IMR-90 (cell line): ENCODE data around the gene C1QL4. TPM values are rescaled to one million over a fixed set of nuclear protein-coding genes. Genes with fewer than 3 reads are reported as not detected.
A peak's percentile ranks its signal among the peaks of the same experiment; 100 is the strongest.

Experiments used
- ATAC-seq: fragments of 200-7000 bp; cut with Tn5 transposase; 2 replicates; pipeline ENCODE4 v1.9.1; 2020; ENCODE audit warnings: low read depth, mild to moderate bottlenecking, moderate library complexity
- BruUV-seq: library from RNA; stranded (reverse); fragments of 400-500 nt; replicated peaks from 2 replicates; lab custom pipeline; 2021; lab: Mats Ljungman, UMichigan
- CTCF ChIA-PET: fragments of 300-600 bp; formaldehyde crosslinking; extraction: SDS; loops from one replicate; lab custom pipeline; 2021; ENCODE audit warnings: antibody characterized with exemption; lab: Yijun Ruan, JAX
- POLR2A ChIA-PET: fragments of 300-600 bp; sonication (Branson Sonifier 250); formaldehyde crosslinking; loops from one replicate; lab custom pipeline; 2022; ENCODE audit warnings: antibody characterized with exemption; ENCODE audit not compliant: unreplicated experiment; lab: Charles Lee
- DNase-seq: peaks from one replicate; pipeline ENCODE4 v3.0.0; 2013
- H2AFZ ChIP-seq: replicated peaks from 2 replicates; pipeline ENCODE3; 2013; ENCODE audit warnings: low read length, mild to moderate bottlenecking; ENCODE audit not compliant: poor library complexity
- H2AK5ac ChIP-seq: 2 replicates; pipeline ENCODE4 v1.6.1; 2013; ENCODE audit warnings: low read depth, low read length, inconsistent platforms
- H2AK9ac ChIP-seq: replicated peaks from 2 replicates; pipeline ENCODE3; 2013; ENCODE audit warnings: mild to moderate bottlenecking, low read depth, low read length, moderate library complexity; ENCODE audit not compliant: poor library complexity
- H2BK120ac ChIP-seq: 2 replicates; pipeline ENCODE4 v1.6.1; 2013; ENCODE audit warnings: low read depth, low read length, inconsistent platforms
- H2BK15ac ChIP-seq: 3 replicates; pipeline ENCODE4 v1.6.1; 2013; ENCODE audit warnings: low read depth, low read length, inconsistent platforms
- H2BK20ac ChIP-seq: 2 replicates; pipeline ENCODE4 v1.6.1; 2013; ENCODE audit warnings: low read depth, mild to moderate bottlenecking, inconsistent platforms, low read length, moderate library complexity
- H2BK5ac ChIP-seq: 2 replicates; pipeline ENCODE4 v1.6.1; 2013; ENCODE audit warnings: mild to moderate bottlenecking, low read depth, low read length, inconsistent platforms; ENCODE audit not compliant: poor library complexity, severe bottlenecking
- H3K14ac ChIP-seq: replicated peaks from 2 replicates; pipeline ENCODE4 v1.6.1; 2013; ENCODE audit warnings: low read depth, low read length, inconsistent platforms
- H3K18ac ChIP-seq: 2 replicates; pipeline ENCODE4 v1.6.1; 2013; ENCODE audit warnings: low read depth, low read length, control low read depth
- H3K23ac ChIP-seq: 2 replicates; pipeline ENCODE4 v1.6.1; 2013; ENCODE audit warnings: low read depth, low read length, inconsistent platforms
- H3K27ac ChIP-seq: 2 replicates; pipeline ENCODE4 v1.5.1; 2013; ENCODE audit warnings: mild to moderate bottlenecking, control low read depth, low read length; ENCODE audit not compliant: insufficient read depth
- H3K27me3 ChIP-seq: 2 replicates; pipeline ENCODE4 v1.6.1; 2013; ENCODE audit warnings: low read length; ENCODE audit not compliant: control insufficient read depth, insufficient read depth
- H3K36me3 ChIP-seq: 2 replicates; pipeline ENCODE4 v1.6.1; 2013; ENCODE audit warnings: low read length, mixed read lengths; ENCODE audit not compliant: control insufficient read depth, insufficient read depth
- H3K4ac ChIP-seq: 2 replicates; pipeline ENCODE4 v1.6.1; 2013; ENCODE audit warnings: low read depth, low read length, inconsistent platforms
- H3K4me1 ChIP-seq: 2 replicates; pipeline ENCODE4 v1.6.1; 2013; ENCODE audit warnings: low read length, mixed read lengths; ENCODE audit not compliant: control insufficient read depth, insufficient read depth
- H3K4me2 ChIP-seq: 2 replicates; pipeline ENCODE4 v1.6.1; 2013; ENCODE audit warnings: low read depth, mild to moderate bottlenecking, control low read depth, low read length, moderate library complexity
- H3K4me3 ChIP-seq: 2 replicates; pipeline ENCODE4 v1.5.1; 2013; ENCODE audit warnings: low read depth, mild to moderate bottlenecking, control low read depth, low read length, moderate library complexity; ENCODE audit not compliant: insufficient read depth
- H3K56ac ChIP-seq: 2 replicates; pipeline ENCODE4 v1.6.1; 2013; ENCODE audit warnings: low read length, inconsistent platforms; ENCODE audit not compliant: insufficient read depth; ENCODE audit errors: extremely low read depth
- H3K79me1 ChIP-seq, 2 experiments: 2 replicates each; pipeline ENCODE4 v1.6.1; 2013; ENCODE audit warnings: low read length in 2 of 2, inconsistent platforms in 1 of 2, low read depth in 1 of 2
- H3K9ac ChIP-seq: 2 replicates; pipeline ENCODE4 v1.6.1; 2013; ENCODE audit warnings: low read depth, low read length, control low read depth
- H3K9me1 ChIP-seq: 2 replicates; pipeline ENCODE4 v1.6.1; 2013; ENCODE audit warnings: low read length, inconsistent platforms; ENCODE audit not compliant: insufficient read depth
- H3K9me3 ChIP-seq: 2 replicates; pipeline ENCODE4 v1.6.1; 2013; ENCODE audit warnings: low read length; ENCODE audit not compliant: control insufficient read depth, insufficient read depth
- H4K20me1 ChIP-seq: 2 replicates; pipeline ENCODE4 v1.6.1; 2013; ENCODE audit warnings: low read length, inconsistent platforms; ENCODE audit not compliant: insufficient read depth
- H4K5ac ChIP-seq: 2 replicates; pipeline ENCODE4 v1.6.1; 2013; ENCODE audit warnings: mild to moderate bottlenecking, low read depth, low read length, control low read depth
- H4K8ac ChIP-seq, 2 experiments: 2 replicates each; pipeline ENCODE4 v1.6.1; 2013; ENCODE audit warnings: low read depth in 2 of 2, low read length in 2 of 2, control low read depth in 1 of 2, inconsistent platforms in 1 of 2
- H4K91ac ChIP-seq: 2 replicates; pipeline ENCODE4 v1.6.1; 2013; ENCODE audit warnings: low read depth, low read length, inconsistent platforms; ENCODE audit not compliant: insufficient read depth
- BHLHE40 ChIP-seq: fragments of 150-350 bp; IDR thresholded peaks from 2 replicates; pipeline ENCODE4 v1.6.1; 2016; ENCODE audit warnings: mild to moderate bottlenecking, low read depth, low read length
- CEBPB ChIP-seq: IDR thresholded peaks from 2 replicates; pipeline ENCODE4 v1.6.1; 2012; ENCODE audit warnings: low read depth, low read length, improper control_type of control experiment
- CTCF ChIP-seq: conservative IDR thresholded peaks from 2 replicates; pipeline ENCODE4 v1.5.1; 2012; ENCODE audit warnings: mild to moderate bottlenecking, low read depth, low read length, improper control_type of control experiment
- ELK1 ChIP-seq: fragments of 150-350 bp; IDR thresholded peaks from 2 replicates; pipeline ENCODE4 v1.6.1; 2016; ENCODE audit warnings: low read depth, mild to moderate bottlenecking, low read length, moderate library complexity, borderline replicate concordance
- MAFK ChIP-seq: IDR thresholded peaks from 2 replicates; pipeline ENCODE4 v1.6.1; 2012; ENCODE audit warnings: low read depth, low read length, improper control_type of control experiment
- MAZ ChIP-seq: IDR thresholded peaks from 2 replicates; pipeline ENCODE4 v1.6.1; 2012; ENCODE audit warnings: low read depth, mild to moderate bottlenecking, low read length, improper control_type of control experiment, moderate library complexity, borderline replicate concordance
- MXI1 ChIP-seq: IDR thresholded peaks from 2 replicates; pipeline ENCODE4 v1.6.1; 2012; ENCODE audit warnings: low read depth, mild to moderate bottlenecking, low read length, moderate library complexity, borderline replicate concordance
- NFE2L2 ChIP-seq: fragments of 150-350 bp; IDR thresholded peaks from 2 replicates; pipeline ENCODE4 v1.6.1; 2016; ENCODE audit warnings: low read depth, mild to moderate bottlenecking, low read length
- POLR2A ChIP-seq: IDR thresholded peaks from 2 replicates; pipeline ENCODE4 v1.6.1; 2012; ENCODE audit warnings: mild to moderate bottlenecking, low read depth, low read length
- RAD21 ChIP-seq: IDR thresholded peaks from 2 replicates; pipeline ENCODE4 v1.6.1; 2012; ENCODE audit warnings: low read length, improper control_type of control experiment
- RCOR1 ChIP-seq: IDR thresholded peaks from 2 replicates; pipeline ENCODE4 v1.6.1; 2012; ENCODE audit warnings: mild to moderate bottlenecking, low read length, improper control_type of control experiment; ENCODE audit not compliant: insufficient replicate concordance
- SMC3 ChIP-seq: fragments of 150-350 bp; IDR thresholded peaks from 2 replicates; pipeline ENCODE4 v1.6.1; 2016; ENCODE audit warnings: low read depth, mild to moderate bottlenecking, antibody characterized with exemption, low read length, moderate library complexity
- USF2 ChIP-seq: fragments of 150-350 bp; IDR thresholded peaks from 2 replicates; pipeline ENCODE4 v1.6.1; 2017; ENCODE audit warnings: mild to moderate bottlenecking, antibody characterized with exemption, low read length, low read depth
- WGBS, 2 experiments: methylation state at CpG; one replicate each; pipeline versions ENCODE4 v1.1.5 to v1.1.7; 2013; ENCODE audit warnings: missing lambda C conversion rate in 2 of 2; ENCODE audit not compliant: insufficient read length in 1 of 2; ENCODE audit errors: extremely low coverage in 2 of 2; 5-methylcytosine and 5-hydroxymethylcytosine counted together
- dilution Hi-C: fragments of 300-500 bp; cut with HindIII; formaldehyde crosslinking; loops from one replicate; pipeline ENCODE4 v1.14.3; 2018; ENCODE audit warnings: low sequenced_read_pairs; ENCODE audit not compliant: unreplicated experiment
- in situ Hi-C: fragments of 300-500 bp; cut with MboI; formaldehyde crosslinking; loops from 3 replicates; pipeline ENCODE4 v1.14.3; 2019; ENCODE audit warnings: low sequenced_read_pairs, inconsistent platforms, mixed read lengths
- intact Hi-C: fragments of 100-400 bp; cut with micrococcal nuclease; formaldehyde crosslinking; loops from 2 replicates; pipeline ENCODE4 v1.10.0; 2022
- polyA plus RNA-seq, 3 experiments: library from polyadenylated mRNA; depleted of rRNA; stranded (reverse); fragments of >200 nt; gene quantifications; 2 replicates each; pipeline ENCODE4 v1.2.3, GENCODE V29; 2012; ENCODE audit warnings: low replicate concordance in 1 of 3
- total RNA-seq: library from RNA; depleted of rRNA; stranded (reverse); fragments of >200 nt; gene quantifications from 2 replicates; pipeline ENCODE4 v1.2.3, GENCODE V29; 2012

C1QL4 gene
- total and polyA plus RNA-seq, 2 of the 4 experiments (the other 2 are of a cell fraction) = 0.18 to 0.46 TPM

- in situ Hi-C loops = no loop called here
- TF ChIP-seq MAFK (no peak), RAD21 (peak; percentile 93), SMC3 (peak; percentile 80), POLR2A (no peak), USF2 (peak; percentile 31; the same call in 1 of the 2 replicates), CEBPB (no peak), MXI1 (peak; percentile 75), BHLHE40 (no peak), CTCF (peak; percentile 91), RCOR1 (no peak), MAZ (no peak), NFE2L2 (no peak), ELK1 (no peak)
These were observed 5.4 kb downstream of the C1QL4 start for GRCh38 chr12:49331380-49332222.

More at GRCh38 chr12:49331380-49332222, 5.4 kb downstream of the C1QL4 start:
- Histone ChIP-seq H3K4me3 (no peak overlapping the region), H4K91ac (no peak overlapping the region), H4K20me1 (no peaks in the 10 kb centered on the region), H3K4ac (no peak overlapping the region), H3K9ac (no peak overlapping the region), H3K14ac (no peak overlapping the region), H2AK9ac (peak overlapping the region; percentile 84), H2BK120ac (no peak overlapping the region), H3K18ac (no peak overlapping the region), H4K5ac (no peak overlapping the region), H3K4me2 (no peak overlapping the region), H3K4me1 (no peaks in the 10 kb centered on the region), H3K23ac (no peak overlapping the region), H2BK20ac (no peak overlapping the region), H3K79me1 (peaks cover 0 to 6% of the 10 kb centered on the region in 2 experiments; a peak in 1 of 4 replicates), H3K9me3 (no peaks in the 10 kb centered on the region), H2BK15ac (no peak overlapping the region), H4K8ac (no peak overlapping the region), H3K27me3 (peaks cover 24% of the 10 kb centered on the region), H3K27ac (no peak overlapping the region), H2BK5ac (no peak overlapping the region), H3K36me3 (peaks cover 6% of the 10 kb centered on the region), H2AK5ac (0 out of 2 replicates have a peak overlapping the region, but pooled peaks have one; percentile 21), H3K9me1 (no peaks in the 10 kb centered on the region), H2AFZ (peak overlapping the region; percentile 82), H3K56ac (no peak overlapping the region)
- WGBS, 2 experiments = 64% methylated on average over 9 of the region's 11 CpGs; no CpG with 5 or more reads in 1 of the 2 experiments
- no TSS peak for BruUV-seq
- dilution Hi-C loops = no loop called here
- DNase-seq (peak; percentile 76), ATAC-seq (peak; percentile 98)
- intact Hi-C loops = loop anchor here (1.0 to 2.0 kb wide), 2 partner anchors 183 to 249 kb away; no protein-coding TSS in a partner anchor
- ChIA-PET CTCF (interaction anchor here (0.6 to 3.6 kb wide), 20 partner anchors 9 to 294 kb away, joined by 3 to 25 read pairs (median 4); partner anchors contain the start of genes DNAJC22 and TROAP), POLR2A (interaction anchor here (1.0 kb wide), 1 partner anchor 9 kb away, joined by 4 read pairs; the partner anchor contains the start of gene TROAP)
